Activated naive CD8-positive, alpha-beta T cell treated with anti-CD3 and anti-CD28 coated beads, Interleukin-2, amount 50 U/mL, for 16 hours (primary cell): ENCODE measurements around the gene ZFP1.

Experiments
- DNase-seq: peaks from one replicate; pipeline ENCODE4 v3.0.0-alpha.2; 2020; ENCODE audit warnings: low read depth, low spot score

ZFP1 gene

DNA sequence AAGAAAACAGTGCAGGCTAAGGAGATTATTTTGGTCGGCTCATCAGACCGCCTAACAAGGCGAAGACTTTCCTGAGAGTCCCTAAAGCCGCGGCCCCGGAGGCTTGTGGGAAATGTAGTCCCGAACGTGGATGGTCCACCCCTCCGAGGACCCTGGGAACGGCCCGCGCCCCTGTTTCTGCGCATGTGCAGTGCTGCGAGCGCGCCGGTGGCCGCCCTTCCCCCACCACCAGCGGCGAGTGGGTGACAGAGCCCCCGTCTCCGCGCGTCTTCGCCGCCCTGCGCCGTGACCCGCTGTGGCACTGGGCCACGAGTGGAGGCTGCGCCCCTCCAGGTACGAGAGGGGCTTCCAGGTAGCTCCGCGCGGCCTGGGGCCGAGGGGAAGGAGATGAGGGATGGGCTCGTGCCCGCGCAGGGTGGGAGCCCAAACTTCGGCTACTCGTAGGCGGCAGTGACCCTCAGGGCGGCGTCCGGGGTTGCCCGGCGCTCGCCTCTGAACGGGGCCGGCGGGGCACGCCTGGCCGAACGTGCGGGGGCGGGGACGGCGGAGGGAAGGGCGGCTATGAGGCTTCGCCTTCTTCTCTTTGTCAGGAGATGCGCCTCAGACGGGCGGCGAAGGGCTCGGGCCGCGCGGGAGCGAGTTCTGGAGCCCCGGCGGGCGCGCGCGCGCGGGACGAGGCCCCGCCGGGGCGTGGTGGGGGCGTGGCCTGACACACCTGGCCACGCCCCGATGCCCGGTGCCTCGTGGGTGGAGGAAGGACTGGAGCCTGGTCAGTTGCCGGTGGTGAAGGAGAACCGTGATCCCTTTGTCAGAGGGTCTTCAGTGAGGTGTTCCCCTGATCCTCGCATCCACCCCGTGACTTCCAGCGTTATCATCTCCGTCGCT is at the start of gene ZFP1:
ZFP1 (plus strand) TSS at position 214 of the 885 bp plus-strand sequence. CDS start 4,428 bp downstream, outside the sequence.
- DNase-seq = peak; percentile 84

DNA sequence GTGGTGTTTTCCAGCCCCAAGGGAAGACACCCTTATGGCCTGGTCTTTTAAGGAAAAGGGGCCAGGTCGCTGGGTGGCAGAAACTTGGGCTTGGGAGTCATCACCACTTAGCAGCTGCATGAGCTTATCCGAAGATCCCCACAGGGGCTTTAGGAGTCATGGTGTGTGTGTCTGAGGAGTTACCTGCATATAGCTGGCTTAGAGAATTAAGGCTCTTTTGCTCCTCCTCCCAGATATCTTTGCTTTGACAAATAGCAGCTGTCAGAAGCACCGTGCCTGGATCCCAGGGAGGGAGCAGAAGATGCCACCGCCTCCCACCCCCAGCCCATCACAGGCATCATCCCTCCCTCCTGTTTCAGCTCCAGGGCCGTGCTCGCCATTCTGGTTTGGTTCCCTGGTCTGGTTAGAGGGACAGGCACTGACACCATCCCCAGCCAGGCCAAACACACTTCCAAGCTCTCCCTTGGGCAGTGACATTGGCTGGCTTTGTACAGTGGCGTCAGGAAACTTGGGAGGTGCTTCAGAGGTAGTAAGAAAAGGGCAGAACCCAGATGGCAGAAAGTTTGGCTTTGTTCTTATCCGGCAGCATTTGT is 49.2 kb upstream of the ZFP1 start:
- DNase-seq = no peak

GRCh38 chr16:75099738-75100602 is 48.4 kb upstream of the ZFP1 start:
- DNase-seq = no peak

- DNase-seq = no peak
Observed at GRCh38 chr16:75100603-75100990, 47.7 kb upstream of the ZFP1 start.

DNA sequence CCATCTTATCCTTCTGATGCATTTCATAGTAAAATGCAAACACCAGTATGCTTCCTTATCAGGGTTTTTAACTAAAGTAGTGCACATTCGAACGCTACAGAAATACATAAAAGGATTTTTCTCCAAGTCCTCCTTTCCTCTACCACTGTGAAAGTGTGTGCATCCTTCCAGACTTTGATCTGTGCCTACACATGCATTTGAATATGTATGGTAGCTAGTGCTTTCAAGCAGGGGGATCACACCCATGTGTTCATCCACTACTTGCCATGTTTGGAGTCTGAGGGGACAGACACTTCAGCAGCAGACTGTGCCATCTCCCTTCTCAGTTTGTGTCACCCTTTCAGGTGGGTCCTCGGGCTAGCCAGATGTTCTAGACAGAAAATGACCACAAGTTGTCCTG is 46.7 kb upstream of the ZFP1 start:
- DNase-seq = no peak

- DNase-seq = no peak
Observed at GRCh38 chr16:75102595-75102994, 45.7 kb upstream of the ZFP1 start.

DNA sequence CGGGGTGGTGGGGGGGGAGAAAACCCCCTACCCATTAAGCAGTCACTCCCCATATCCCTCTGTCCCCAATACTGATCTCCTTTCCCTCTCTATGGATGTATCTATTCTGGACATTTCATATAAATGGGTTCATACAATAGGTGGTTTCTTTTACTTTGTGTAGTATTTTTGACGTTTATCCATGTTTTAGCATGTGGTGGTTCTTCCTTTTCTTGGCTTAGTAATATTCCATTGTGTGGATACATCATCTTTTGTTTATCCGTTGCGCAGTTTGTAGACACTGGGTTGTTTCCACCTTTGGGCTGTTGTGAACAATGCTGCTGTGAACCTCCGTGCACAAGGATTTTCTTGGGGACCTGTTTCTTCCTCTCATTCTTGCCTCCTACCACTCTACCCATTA is 44.3 kb upstream of the ZFP1 start:
- DNase-seq = no peak

GRCh38 chr16:75104836-75105235 is 43.5 kb upstream of the ZFP1 start:
- DNase-seq = no peak

DNA sequence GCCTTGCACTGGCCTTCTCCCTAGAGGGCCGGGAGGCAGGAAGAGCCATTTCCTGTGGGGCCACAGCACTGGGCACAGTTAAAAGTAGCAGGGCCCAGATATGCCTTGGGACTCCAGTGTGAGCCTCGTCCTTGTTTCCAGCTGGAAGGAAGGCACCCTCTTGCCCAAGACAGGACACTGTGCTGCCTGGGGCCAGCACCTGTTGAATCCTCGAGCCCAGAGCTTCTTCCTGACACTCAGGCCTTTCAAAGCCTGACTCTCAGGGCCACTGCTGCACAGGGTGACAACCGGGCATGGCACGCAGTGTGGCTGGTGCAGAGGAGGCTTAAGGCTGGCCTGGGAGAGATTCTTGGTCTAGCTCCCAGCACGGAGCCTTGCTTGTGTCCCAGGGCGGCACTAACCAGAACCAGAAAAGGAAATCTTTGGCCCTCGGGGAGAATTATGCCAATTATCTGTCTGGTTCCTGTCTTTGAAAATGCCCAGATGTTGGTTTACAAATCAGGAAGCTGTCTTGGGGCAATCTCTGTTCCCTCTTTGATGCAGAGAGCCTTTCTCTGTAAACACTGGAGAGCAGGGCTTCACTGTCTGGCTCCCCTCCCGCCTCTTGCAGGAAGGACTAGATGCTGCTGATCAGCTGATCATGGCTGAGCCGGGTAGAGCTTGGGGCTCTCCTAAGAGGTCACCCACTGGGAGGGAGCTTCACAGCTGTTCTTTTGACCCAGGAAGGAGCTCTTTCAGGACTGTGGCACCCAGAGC is 42.8 kb upstream of the ZFP1 start:
- DNase-seq = no peak

- no peak for DNase-seq
Observed at GRCh38 chr16:75106351-75107274, 41.7 kb upstream of the ZFP1 start.

GRCh38 chr16:75107505-75107904 is 40.8 kb upstream of the ZFP1 start:
- no peak for DNase-seq

DNA sequence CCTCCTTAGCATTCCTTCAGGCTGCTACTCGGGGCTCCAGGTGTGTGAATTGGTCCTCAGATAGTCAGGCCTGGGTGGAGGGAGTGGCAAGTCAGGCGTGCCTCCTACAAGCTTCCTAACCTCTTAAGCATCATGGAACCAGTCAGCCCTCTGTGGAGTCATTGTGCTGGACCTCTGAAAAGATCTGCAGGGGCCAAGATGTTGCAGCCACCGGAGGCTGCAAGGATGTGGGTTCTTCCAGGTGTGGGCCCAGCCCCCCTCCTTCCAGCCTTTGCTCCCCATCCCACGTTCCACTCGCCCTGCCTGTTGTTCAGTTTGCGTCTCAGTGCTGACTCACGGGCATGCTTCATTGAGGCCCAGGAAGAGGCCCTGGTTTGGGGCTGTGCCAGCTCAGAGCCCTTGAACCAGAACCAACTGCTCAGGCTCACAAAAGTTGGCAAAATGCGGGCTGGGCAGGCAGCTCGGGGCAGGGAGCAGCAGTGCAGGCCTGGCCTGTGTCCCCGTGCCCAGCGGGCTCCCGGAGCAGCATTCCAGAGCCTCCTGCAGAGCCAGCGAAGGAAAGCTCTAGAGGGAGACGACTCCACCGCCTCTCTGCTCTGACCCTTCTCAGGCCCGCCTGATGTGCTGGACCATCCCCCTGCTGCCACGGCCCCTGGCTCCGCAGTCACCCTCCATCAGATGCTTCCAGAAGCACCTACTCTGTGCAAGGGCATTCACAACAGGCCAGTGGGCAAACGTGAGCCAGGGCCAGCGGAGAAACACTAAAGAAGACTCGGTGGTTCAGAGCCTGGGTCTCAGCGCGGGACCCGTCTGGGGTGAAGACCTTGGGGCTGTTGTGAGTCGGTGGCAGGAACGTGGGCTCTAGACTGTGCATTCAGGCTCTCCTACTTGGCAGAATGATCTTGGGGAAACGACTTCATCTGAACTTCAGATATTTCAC is 39.3 kb upstream of the ZFP1 start:
- DNase-seq = peak; percentile 23

GRCh38 chr16:75109732-75110243 is 38.5 kb upstream of the ZFP1 start:
- no peak for DNase-seq

- peak; percentile 51 for DNase-seq
Observed at GRCh38 chr16:75110637-75111513, 37.4 kb upstream of the ZFP1 start.

DNA sequence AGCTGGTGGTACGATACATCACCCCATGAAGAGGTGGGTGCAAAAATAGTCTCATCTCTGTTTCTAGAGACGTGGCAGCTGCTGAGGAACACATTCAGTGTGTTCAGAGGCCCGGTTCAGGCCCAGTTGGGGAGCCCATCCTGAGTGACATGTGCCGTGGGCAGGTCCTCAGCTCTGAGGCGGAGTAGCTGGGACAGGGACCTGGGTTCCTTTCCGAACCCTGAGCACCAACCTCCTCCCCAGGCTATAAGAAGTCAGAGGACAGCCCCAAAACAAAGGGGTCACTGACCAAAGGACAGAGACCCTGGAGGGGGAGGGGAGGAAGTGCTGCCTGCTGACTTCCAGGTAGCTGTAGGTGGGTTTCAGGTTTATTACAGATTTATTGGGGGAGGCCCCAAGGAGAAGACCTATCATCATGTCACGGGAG is 36.8 kb upstream of the ZFP1 start:
- no peak for DNase-seq

GRCh38 chr16:75111961-75112733 is 36.2 kb upstream of the ZFP1 start:
- DNase-seq = no peak
